Stimulated activated CD4-positive, alpha-beta T cell treated with anti-CD3 and anti-CD28 coated beads, TNF-alpha, amount 100 ng/mL, for 24 hours (primary cell): ENCODE data around the gene MKLN1.
"Not testable (repeated sequence)": the region's sequence is repeated elsewhere in the genome, so short reads cannot be mapped to it uniquely, and the experiment has no call there.

ENCODE experiments used
- DNase-seq, 3 experiments: peaks; one replicate each; pipeline ENCODE4 v3.0.0-alpha.2; 2020; ENCODE audit warnings: low read depth in 3 of 3

MKLN1 gene

GRCh38 chr7:131462715-131463114 is 135.0 kb downstream of the MKLN1 start:
- DNase-seq: not testable (repeated sequence)

GRCh38 chr7:131466735-131467365 is 139.2 kb downstream of the MKLN1 start:
- no peak for DNase-seq

GRCh38 chr7:131467788-131468187 is 140.1 kb downstream of the MKLN1 start:
- DNase-seq: no peak

- no peak for DNase-seq
Measured at GRCh38 chr7:131471250-131472004, 143.8 kb downstream of the MKLN1 start.

GRCh38 chr7:131476740-131477139 is 149.1 kb downstream of the MKLN1 start:
- DNase-seq: no peak

DNA sequence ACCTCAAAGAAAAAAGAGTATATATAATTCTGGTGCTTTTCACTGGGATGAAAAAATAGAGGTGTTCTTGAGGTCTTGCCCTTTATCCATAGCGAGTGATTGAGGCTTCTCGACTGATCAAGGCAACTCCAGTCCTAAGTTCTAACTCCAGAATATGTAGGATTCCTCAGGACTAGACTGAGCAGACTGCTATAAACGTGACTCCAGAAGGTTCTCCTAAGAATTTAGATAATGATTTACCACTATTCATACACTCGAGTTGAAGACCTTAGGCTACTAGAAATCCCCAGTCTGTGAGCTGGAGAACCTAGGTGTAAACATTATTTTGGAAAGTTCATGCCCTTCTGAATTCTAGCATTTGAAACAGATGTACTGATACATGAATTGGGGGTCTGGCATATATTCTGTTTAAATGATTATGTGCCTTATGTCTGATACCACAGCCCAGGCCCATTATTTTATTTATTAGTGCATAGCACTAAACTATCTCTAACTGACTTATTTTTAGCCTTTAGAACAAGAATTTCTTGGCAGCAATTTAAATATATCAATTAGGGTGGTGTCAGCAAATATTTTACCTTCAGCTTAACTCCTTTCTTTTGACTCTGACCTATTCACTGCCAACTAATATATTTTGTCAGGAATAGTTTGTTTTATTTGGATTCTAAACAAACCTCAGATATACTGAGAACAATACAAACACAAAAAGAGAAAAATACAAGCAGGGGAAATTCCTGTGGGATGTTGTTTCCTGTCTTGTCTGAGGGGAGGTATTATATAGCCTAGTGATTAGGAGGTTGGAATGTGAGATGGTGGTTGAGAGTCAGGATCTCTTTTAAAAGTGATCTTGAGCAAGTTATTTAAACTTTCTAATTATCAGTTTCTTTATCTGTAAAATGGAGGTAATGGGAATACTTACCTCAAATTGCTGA is 153.0 kb downstream of the MKLN1 start:
- no peak for DNase-seq

DNA sequence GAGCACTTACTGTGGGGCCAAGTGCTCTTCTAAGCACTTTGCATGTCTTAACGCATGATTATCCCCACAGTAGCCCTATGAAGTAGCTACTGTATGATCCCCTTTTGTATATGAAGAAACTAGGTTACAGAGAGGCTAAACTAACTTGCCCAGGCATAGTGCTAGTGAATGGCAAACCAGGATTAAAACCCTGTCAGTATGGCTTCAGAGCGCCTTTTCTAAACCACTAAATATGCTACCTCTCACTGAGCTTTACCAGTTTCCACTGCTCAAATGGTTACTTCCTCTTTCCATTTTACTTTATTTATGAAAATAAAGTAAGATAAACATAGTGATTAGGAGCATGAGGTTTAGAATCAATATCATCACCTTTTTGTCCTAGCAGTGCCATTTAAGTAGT is 155.1 kb downstream of the MKLN1 start:
- no peak for DNase-seq

DNA sequence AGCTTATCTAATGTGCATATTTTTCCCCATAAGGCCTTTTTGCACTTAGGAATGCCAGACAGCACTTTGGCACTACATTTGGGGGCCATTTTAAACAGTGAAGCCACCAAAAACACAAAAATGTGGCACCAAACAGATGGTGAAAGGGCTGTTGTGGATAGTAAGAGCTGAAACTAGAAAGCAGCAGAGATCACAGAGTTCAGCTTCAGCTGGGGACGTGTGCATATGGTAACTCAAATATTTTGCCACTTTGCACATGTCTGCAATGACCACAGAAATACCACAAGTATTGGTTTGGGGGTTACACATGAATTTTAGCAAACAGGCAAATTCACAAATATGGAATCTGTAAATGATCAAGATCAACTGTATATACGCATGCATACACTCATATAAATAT is 155.9 kb downstream of the MKLN1 start:
- no peak for DNase-seq

DNA sequence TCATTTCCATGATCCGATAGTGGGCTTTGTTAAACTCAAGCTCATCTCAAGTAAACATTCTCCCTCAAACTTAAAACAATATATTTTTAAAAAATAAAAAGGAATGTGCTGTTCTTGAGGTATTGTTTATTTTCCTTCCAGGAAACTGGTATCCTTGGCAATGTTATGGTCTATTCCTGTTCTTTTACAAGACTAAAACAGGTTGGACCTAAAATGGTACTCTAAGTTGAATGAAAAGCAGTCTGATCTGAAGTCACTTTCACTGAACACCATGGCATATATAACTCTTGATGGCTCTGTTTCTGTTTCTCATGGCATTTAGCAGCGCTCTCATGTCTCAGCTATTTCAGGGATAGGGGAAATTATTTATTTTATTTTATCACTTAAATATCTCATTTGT is 158.7 kb downstream of the MKLN1 start:
- no peak for DNase-seq

GRCh38 chr7:131487217-131487616 is 159.5 kb downstream of the MKLN1 start:
- no peak for DNase-seq

DNA sequence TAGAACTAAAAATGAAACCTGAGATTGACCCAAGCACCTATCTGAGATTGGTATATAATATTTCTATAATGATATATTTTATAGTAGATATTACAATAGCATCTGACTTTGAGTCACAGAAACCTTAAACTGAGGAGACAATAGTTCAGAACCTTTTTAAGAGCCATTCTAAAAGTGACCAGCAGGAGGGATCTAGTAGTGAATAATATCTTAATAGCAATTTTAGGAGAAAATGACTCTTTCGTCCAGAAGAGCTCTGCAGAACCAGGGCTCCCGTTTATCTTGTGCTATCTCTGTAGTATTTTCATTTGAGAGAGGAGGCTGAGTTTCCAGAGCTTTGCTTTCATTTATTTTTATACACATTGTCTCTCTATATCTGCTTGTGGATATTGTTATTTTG is 160.7 kb downstream of the MKLN1 start:
- DNase-seq: no peak

DNA sequence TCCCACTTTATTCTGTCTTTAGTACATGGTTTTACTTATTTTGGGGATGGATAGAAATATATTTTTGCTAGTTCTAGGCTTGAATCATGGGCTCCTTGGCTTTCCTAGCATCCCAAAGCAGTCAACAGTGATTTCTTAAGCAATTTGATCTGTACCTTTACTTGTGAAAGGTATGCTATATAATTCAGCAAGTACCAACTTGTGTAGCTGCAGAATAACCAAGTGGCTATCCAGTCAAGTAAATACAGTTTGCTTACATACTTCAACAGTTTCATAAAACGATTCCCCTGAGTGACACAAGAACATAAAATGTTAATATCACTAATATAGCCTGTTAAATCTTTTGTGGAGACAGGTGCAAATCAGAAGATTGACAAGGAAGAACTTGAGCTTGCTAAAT is 161.5 kb downstream of the MKLN1 start:
- DNase-seq: no peak

DNA sequence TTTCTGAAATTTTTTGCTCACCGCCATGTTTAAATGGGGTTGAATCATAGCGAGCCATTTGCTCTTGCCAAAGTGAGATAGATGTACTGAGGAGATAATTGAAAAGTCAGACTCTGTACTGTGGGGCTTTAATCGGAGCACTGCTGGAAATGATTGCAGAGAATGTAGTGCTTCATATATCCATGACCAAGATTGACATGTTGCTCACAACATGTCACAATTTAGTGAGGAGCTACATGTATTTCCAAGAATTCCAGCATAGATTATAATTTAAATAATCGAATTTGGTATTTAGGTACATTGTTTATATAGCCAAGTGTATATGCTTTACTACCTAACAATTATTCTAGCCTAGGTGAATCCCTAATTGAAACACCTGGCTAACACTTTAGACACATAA is 162.2 kb downstream of the MKLN1 start:
- DNase-seq: no peak

DNA sequence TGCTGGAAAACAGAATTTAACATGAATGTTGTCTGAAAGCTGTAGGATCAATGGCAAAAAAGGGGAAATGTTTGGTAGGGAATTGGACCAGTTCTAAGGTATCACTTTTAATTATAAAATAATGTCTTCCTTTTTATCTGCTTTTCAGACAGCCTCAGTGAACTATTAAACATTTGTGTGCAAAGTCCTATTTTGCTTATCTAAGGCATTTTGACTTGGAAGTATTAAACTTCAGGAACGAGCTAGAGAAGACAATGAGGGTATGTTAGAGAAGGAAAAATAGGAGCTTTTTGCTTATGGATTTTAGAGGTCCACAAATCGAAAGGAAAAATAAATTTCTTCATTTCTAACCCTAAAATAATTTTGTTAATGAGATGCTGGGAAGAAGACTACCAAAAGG is 165.4 kb downstream of the MKLN1 start:
- DNase-seq: no peak

DNA sequence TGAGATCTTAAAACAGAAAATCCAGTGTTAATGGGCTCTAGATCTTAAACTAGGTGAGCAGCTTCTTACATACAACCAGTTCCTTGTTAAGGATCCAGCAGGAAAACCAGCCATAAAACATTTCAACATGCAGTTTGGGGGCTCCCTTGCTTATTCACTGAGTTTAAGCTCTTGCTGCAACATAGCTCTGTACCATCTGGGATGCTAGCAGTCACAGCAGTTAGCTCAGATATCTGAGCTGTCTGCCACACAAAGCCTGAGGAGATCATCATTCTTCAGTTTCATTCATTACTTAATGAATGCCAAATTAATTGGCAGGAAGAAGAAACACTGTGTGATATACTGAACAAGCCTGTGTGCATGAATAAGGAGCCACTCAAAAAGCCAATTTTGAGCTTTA is 165.9 kb downstream of the MKLN1 start:
- DNase-seq: no peak

DNA sequence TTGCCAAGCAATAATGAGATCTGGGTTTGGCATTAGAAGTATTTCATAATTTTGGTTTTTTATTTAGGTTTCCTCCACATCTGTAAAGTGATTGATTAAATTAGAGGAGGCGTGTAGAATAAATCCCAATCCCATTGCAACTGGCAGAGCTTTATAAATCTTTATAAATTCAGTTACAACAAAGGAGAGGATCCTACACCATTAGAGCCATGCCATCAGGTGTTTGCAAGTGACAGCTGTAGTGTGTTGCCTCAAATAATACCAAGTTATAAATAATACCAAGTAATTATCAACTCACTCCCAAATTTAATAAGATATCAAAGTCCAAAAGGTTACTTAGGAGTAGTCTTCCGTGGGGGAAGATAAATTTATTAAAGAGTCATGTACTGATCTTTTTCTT is 166.5 kb downstream of the MKLN1 start:
- DNase-seq: no peak

GRCh38 chr7:131495669-131496498 is 168.2 kb downstream of the MKLN1 start:
- DNase-seq: no peak

DNA sequence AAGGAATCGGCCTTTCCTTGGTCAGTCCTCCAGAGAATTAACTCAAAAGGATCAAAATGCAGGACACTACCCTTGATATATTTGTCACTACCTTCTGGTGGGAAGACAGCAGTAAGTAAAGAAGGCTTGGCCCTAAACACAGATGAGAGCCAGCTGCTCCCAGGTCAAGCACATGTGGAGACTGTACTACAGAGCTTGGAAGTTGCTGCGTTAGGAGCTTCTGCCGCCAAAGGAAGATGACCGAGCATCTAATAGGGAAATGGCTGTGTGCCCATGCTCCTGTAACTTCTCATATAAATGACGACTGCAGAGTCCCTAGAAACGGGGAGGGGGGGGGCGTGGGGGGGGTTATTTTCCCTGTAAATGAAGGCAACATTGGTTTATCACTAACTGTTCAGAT is 169.8 kb downstream of the MKLN1 start:
- no peak for DNase-seq

DNA sequence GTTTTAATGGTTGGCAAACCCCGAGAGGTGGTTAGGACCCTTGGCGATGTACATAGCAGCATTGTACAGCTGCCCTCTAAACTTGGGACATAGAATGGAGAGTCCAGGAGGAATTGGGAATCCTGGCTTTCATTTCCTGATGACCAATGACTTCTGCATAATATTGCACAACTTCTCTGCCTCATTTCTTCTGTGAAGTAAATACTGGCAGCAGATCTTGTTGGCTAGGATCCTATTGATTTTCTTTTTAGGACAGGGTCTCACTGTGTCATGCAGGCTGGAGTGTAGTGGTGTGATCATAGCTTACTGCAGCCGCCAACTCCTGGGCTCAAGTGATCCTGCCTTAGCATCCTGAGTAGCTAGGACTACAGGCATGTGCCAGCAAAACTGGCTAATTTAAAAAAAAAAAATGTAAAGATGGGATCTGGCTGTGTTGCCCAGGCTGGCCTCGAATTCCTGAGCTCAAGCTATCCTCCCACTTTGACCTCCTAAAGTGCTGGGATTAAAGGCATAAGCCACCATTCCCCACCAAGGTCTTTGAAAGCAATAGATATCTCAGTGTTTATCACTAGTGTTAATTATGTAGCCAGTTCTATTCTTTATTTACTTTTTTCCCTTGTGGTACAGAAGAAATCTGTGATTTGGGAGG is 170.7 kb downstream of the MKLN1 start:
- no peak for DNase-seq

GRCh38 chr7:131499801-131500200 is 172.1 kb downstream of the MKLN1 start:
- no peak for DNase-seq

DNA sequence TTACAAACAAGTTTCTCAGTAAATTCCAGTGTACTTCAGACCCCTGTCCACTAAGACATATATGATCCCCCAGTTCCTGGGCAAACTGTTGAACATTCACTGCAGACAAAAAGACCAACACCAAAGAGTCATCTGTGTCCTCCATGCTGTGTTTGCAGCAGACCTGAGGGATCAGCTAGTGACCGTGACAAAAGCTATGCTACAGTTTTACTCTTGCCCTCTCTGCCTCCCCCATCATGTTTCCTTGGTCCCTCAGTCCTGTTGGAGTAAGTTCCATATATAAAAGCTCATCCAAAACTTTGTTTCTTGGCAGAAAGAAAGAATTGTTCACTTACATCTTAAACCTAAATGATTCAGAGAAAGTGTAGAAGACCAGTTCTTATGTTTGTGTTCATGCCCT is 172.7 kb downstream of the MKLN1 start:
- no peak for DNase-seq
